ENCODE results near the gene ARID5B.

The ARID5B gene

GRCh38 chr10:61918140-61918539, 16.6 kb downstream of the ARID5B start:
- no peak for TF ChIP-seq CTCF (IDR thresholded peaks at IDR 0.05; ENCODE audit: insufficient read depth, missing control alignments)
- FAIRE-seq (no peak), DNase-seq (ENCODE audit: insufficient read length, low spot score) (no peak)

- no peak for FAIRE-seq
- DNase-seq (ENCODE audit: insufficient read length, low spot score): no peak
- no peak for TF ChIP-seq CTCF (IDR thresholded peaks at IDR 0.05; ENCODE audit: insufficient read depth, missing control alignments)
Measured at GRCh38 chr10:61918989-61919388, 17.5 kb downstream of the ARID5B start.

- FAIRE-seq: no peak
- DNase-seq (ENCODE audit: insufficient read length, low spot score): no peak
- no peak for TF ChIP-seq CTCF (IDR thresholded peaks at IDR 0.05; ENCODE audit: insufficient read depth, missing control alignments)
Measured at GRCh38 chr10:61919646-61920215, 18.2 kb downstream of the ARID5B start.

DNA sequence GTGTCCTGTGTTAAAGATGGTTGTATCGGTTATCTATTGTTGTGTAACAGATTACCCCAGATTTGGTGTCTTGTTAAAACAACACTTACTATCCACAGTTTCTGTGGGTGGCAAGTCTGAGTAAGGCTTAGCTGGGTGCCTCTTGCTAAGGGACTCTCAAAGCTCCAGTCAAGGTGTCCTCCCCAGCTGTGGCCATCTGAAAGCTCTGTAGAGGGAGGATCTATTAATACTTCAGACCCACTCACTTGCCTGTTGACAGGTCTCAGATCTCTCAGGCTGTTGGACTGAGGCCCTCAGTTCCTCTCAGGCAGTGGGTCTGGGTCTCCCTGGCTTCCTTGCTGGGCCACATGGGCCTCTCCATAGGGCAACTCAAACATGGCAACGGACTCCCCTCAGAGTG, 19.6 kb downstream of the ARID5B start:
- TF ChIP-seq CTCF (IDR thresholded peaks at IDR 0.05; ENCODE audit: insufficient read depth, missing control alignments): no peak
- no peak for DNase-seq (ENCODE audit: insufficient read length, low spot score)
- FAIRE-seq: no peak

DNA sequence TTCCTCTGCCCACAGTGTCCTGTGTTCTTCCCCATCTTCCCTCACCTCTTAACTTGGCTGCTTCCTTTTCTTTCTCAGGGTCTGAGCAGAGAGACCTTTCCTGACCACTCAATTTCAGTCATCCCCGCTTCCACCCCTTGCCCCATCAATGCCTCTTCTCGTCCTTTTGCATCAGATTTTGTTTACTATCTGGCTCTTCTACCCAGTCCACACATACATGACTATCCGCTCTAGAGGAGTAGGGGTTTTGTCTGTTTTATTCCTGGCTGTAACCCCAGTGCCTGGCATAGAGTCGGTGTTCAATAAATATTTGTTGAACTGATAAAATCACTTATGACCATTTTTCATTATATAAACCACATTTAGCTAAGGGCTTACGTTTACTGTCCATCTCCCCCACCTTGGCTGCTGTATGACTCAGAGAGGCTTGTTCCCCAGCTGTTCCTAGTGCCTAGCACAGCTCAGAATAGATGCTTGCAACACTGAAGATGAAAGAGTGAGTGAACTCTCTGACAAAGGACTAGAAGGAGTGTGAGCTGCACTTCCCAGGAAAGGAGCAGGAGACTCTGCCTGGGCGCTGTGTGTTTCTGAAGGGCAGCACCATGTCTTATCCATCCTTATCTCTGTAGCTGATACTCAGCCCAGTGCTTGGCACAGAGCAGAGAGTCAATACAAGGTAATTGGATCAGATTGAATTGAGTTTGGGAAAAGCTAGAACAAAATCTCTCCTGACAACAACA, 21.9 kb downstream of the ARID5B start:
- TF ChIP-seq CTCF (IDR thresholded peaks at IDR 0.05; ENCODE audit: insufficient read depth, missing control alignments): no peak
- no peak for DNase-seq (ENCODE audit: insufficient read length, low spot score)
- FAIRE-seq: no peak

- no peak for TF ChIP-seq CTCF (IDR thresholded peaks at IDR 0.05; ENCODE audit: insufficient read depth, missing control alignments)
- FAIRE-seq: no peak
- no peak for DNase-seq (ENCODE audit: insufficient read length, low spot score)
Measured at GRCh38 chr10:61923950-61924274, 22.4 kb downstream of the ARID5B start.

GRCh38 chr10:61929555-61929954, 28.1 kb downstream of the ARID5B start:
- no peak for FAIRE-seq
- no peak for DNase-seq (ENCODE audit: insufficient read length, low spot score)
- TF ChIP-seq CTCF (IDR thresholded peaks at IDR 0.05; ENCODE audit: insufficient read depth, missing control alignments): no peak

All from D721Med (cell line).